IMR-90 (cell line): ENCODE results near the gene NLGN1. TPM values are rescaled to one million over a fixed set of nuclear protein-coding genes. Genes with fewer than 3 reads are reported as not detected.

Experiments
- ATAC-seq: fragments of 200-7000 bp; cut with Tn5 transposase; 2 replicates; pipeline ENCODE4 v1.9.1; 2020; ENCODE audit warnings: low read depth, mild to moderate bottlenecking, moderate library complexity
- BruUV-seq: library from RNA; stranded (reverse); fragments of 400-500 nt; replicated peaks from 2 replicates; lab custom pipeline; 2021; lab: Mats Ljungman, UMichigan
- CTCF ChIA-PET: fragments of 300-600 bp; formaldehyde crosslinking; extraction: SDS; loops from one replicate; lab custom pipeline; 2021; ENCODE audit warnings: antibody characterized with exemption; lab: Yijun Ruan, JAX
- POLR2A ChIA-PET: fragments of 300-600 bp; sonication (Branson Sonifier 250); formaldehyde crosslinking; loops from one replicate; lab custom pipeline; 2022; ENCODE audit warnings: antibody characterized with exemption; ENCODE audit not compliant: unreplicated experiment; lab: Charles Lee
- DNase-seq: peaks from one replicate; pipeline ENCODE4 v3.0.0; 2013
- H2AFZ ChIP-seq: replicated peaks from 2 replicates; pipeline ENCODE3; 2013; ENCODE audit warnings: low read length, mild to moderate bottlenecking; ENCODE audit not compliant: poor library complexity
- H2AK5ac ChIP-seq: 2 replicates; pipeline ENCODE4 v1.6.1; 2013; ENCODE audit warnings: low read depth, low read length, inconsistent platforms
- H2AK9ac ChIP-seq: replicated peaks from 2 replicates; pipeline ENCODE3; 2013; ENCODE audit warnings: mild to moderate bottlenecking, low read depth, low read length, moderate library complexity; ENCODE audit not compliant: poor library complexity
- H2BK120ac ChIP-seq: 2 replicates; pipeline ENCODE4 v1.6.1; 2013; ENCODE audit warnings: low read depth, low read length, inconsistent platforms
- H2BK15ac ChIP-seq: 3 replicates; pipeline ENCODE4 v1.6.1; 2013; ENCODE audit warnings: low read depth, low read length, inconsistent platforms
- H2BK20ac ChIP-seq: 2 replicates; pipeline ENCODE4 v1.6.1; 2013; ENCODE audit warnings: low read depth, mild to moderate bottlenecking, inconsistent platforms, low read length, moderate library complexity
- H2BK5ac ChIP-seq: 2 replicates; pipeline ENCODE4 v1.6.1; 2013; ENCODE audit warnings: mild to moderate bottlenecking, low read depth, low read length, inconsistent platforms; ENCODE audit not compliant: poor library complexity, severe bottlenecking
- H3K14ac ChIP-seq: replicated peaks from 2 replicates; pipeline ENCODE4 v1.6.1; 2013; ENCODE audit warnings: low read depth, low read length, inconsistent platforms
- H3K18ac ChIP-seq: 2 replicates; pipeline ENCODE4 v1.6.1; 2013; ENCODE audit warnings: low read depth, low read length, control low read depth
- H3K23ac ChIP-seq: 2 replicates; pipeline ENCODE4 v1.6.1; 2013; ENCODE audit warnings: low read depth, low read length, inconsistent platforms
- H3K27ac ChIP-seq: 2 replicates; pipeline ENCODE4 v1.5.1; 2013; ENCODE audit warnings: mild to moderate bottlenecking, control low read depth, low read length; ENCODE audit not compliant: insufficient read depth
- H3K27me3 ChIP-seq: 2 replicates; pipeline ENCODE4 v1.6.1; 2013; ENCODE audit warnings: low read length; ENCODE audit not compliant: control insufficient read depth, insufficient read depth
- H3K36me3 ChIP-seq: 2 replicates; pipeline ENCODE4 v1.6.1; 2013; ENCODE audit warnings: low read length, mixed read lengths; ENCODE audit not compliant: control insufficient read depth, insufficient read depth
- H3K4ac ChIP-seq: 2 replicates; pipeline ENCODE4 v1.6.1; 2013; ENCODE audit warnings: low read depth, low read length, inconsistent platforms
- H3K4me1 ChIP-seq: 2 replicates; pipeline ENCODE4 v1.6.1; 2013; ENCODE audit warnings: low read length, mixed read lengths; ENCODE audit not compliant: control insufficient read depth, insufficient read depth
- H3K4me2 ChIP-seq: 2 replicates; pipeline ENCODE4 v1.6.1; 2013; ENCODE audit warnings: low read depth, mild to moderate bottlenecking, control low read depth, low read length, moderate library complexity
- H3K4me3 ChIP-seq: 2 replicates; pipeline ENCODE4 v1.5.1; 2013; ENCODE audit warnings: low read depth, mild to moderate bottlenecking, control low read depth, low read length, moderate library complexity; ENCODE audit not compliant: insufficient read depth
- H3K56ac ChIP-seq: 2 replicates; pipeline ENCODE4 v1.6.1; 2013; ENCODE audit warnings: low read length, inconsistent platforms; ENCODE audit not compliant: insufficient read depth; ENCODE audit errors: extremely low read depth
- H3K79me1 ChIP-seq, 2 experiments: 2 replicates each; pipeline ENCODE4 v1.6.1; 2013; ENCODE audit warnings: low read length in 2 of 2, inconsistent platforms in 1 of 2, low read depth in 1 of 2
- H3K9ac ChIP-seq: 2 replicates; pipeline ENCODE4 v1.6.1; 2013; ENCODE audit warnings: low read depth, low read length, control low read depth
- H3K9me1 ChIP-seq: 2 replicates; pipeline ENCODE4 v1.6.1; 2013; ENCODE audit warnings: low read length, inconsistent platforms; ENCODE audit not compliant: insufficient read depth
- H3K9me3 ChIP-seq: 2 replicates; pipeline ENCODE4 v1.6.1; 2013; ENCODE audit warnings: low read length; ENCODE audit not compliant: control insufficient read depth, insufficient read depth
- H4K20me1 ChIP-seq: 2 replicates; pipeline ENCODE4 v1.6.1; 2013; ENCODE audit warnings: low read length, inconsistent platforms; ENCODE audit not compliant: insufficient read depth
- H4K5ac ChIP-seq: 2 replicates; pipeline ENCODE4 v1.6.1; 2013; ENCODE audit warnings: mild to moderate bottlenecking, low read depth, low read length, control low read depth
- H4K8ac ChIP-seq, 2 experiments: 2 replicates each; pipeline ENCODE4 v1.6.1; 2013; ENCODE audit warnings: low read depth in 2 of 2, low read length in 2 of 2, control low read depth in 1 of 2, inconsistent platforms in 1 of 2
- H4K91ac ChIP-seq: 2 replicates; pipeline ENCODE4 v1.6.1; 2013; ENCODE audit warnings: low read depth, low read length, inconsistent platforms; ENCODE audit not compliant: insufficient read depth
- CEBPB ChIP-seq: IDR thresholded peaks from 2 replicates; pipeline ENCODE4 v1.6.1; 2012; ENCODE audit warnings: low read depth, low read length, improper control_type of control experiment
- MAFK ChIP-seq: IDR thresholded peaks from 2 replicates; pipeline ENCODE4 v1.6.1; 2012; ENCODE audit warnings: low read depth, low read length, improper control_type of control experiment
- NFE2L2 ChIP-seq: fragments of 150-350 bp; IDR thresholded peaks from 2 replicates; pipeline ENCODE4 v1.6.1; 2016; ENCODE audit warnings: low read depth, mild to moderate bottlenecking, low read length
- RFX5 ChIP-seq: IDR thresholded peaks from 2 replicates; pipeline ENCODE4 v1.8.0; 2012; ENCODE audit warnings: low read depth, mild to moderate bottlenecking, low read length, moderate library complexity
- WGBS, 2 experiments: methylation state at CpG; one replicate each; pipeline versions ENCODE4 v1.1.5 to v1.1.7; 2013; ENCODE audit warnings: missing lambda C conversion rate in 2 of 2; ENCODE audit not compliant: insufficient read length in 1 of 2; ENCODE audit errors: extremely low coverage in 2 of 2; 5-methylcytosine and 5-hydroxymethylcytosine counted together
- dilution Hi-C: fragments of 300-500 bp; cut with HindIII; formaldehyde crosslinking; loops from one replicate; pipeline ENCODE4 v1.14.3; 2018; ENCODE audit warnings: low sequenced_read_pairs; ENCODE audit not compliant: unreplicated experiment
- in situ Hi-C: fragments of 300-500 bp; cut with MboI; formaldehyde crosslinking; loops from 3 replicates; pipeline ENCODE4 v1.14.3; 2019; ENCODE audit warnings: low sequenced_read_pairs, inconsistent platforms, mixed read lengths
- intact Hi-C: fragments of 100-400 bp; cut with micrococcal nuclease; formaldehyde crosslinking; loops from 2 replicates; pipeline ENCODE4 v1.10.0; 2022
- polyA plus RNA-seq, 3 experiments: library from polyadenylated mRNA; depleted of rRNA; stranded (reverse); fragments of >200 nt; gene quantifications; 2 replicates each; pipeline ENCODE4 v1.2.3, GENCODE V29; 2012; ENCODE audit warnings: low replicate concordance in 1 of 3
- total RNA-seq: library from RNA; depleted of rRNA; stranded (reverse); fragments of >200 nt; gene quantifications from 2 replicates; pipeline ENCODE4 v1.2.3, GENCODE V29; 2012

NLGN1 gene
- total and polyA plus RNA-seq, 2 of the 4 experiments (the other 2 are of a cell fraction) = 1.8 to 12.5 TPM

DNA sequence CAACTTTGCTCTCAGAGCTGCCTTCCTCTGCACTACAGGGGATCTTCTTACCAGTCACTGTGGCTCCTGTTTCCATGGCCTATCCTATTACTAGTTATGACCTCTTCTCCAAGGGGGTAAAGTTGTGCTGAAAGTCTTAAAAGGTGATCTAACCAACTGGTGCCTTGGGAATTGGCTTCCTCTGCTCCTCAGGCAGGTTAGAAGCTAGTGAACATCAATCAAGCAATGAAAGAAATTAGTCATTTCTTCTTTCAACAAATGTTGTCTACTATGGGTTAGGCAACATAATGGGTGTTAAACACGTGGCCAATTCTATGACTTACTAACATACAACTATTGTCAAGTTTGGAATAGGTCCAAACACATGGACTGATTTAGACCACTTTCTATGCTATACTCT is 890.2 kb downstream of the NLGN1 start:
- Histone ChIP-seq H4K20me1 (no peaks in the 10 kb centered on the region), H3K9me1 (no peaks in the 10 kb centered on the region), H3K9ac (no peak overlapping the region), H3K9me3 (no peaks in the 10 kb centered on the region), H3K23ac (no peak overlapping the region; the same call in 1 of the 2 replicates), H2BK15ac (no peak overlapping the region), H3K18ac (no peak overlapping the region), H3K27me3 (no peaks in the 10 kb centered on the region), H2AFZ (no peak overlapping the region), H4K91ac (no peak overlapping the region), H3K14ac (no peak overlapping the region), H3K4me2 (no peak overlapping the region), H3K4me1 (no peaks in the 10 kb centered on the region), H3K4me3 (no peak overlapping the region), H4K5ac (no peak overlapping the region), H3K79me1 (no peaks in the 10 kb centered on the region), H4K8ac (no peak overlapping the region), H3K27ac (no peak overlapping the region), H2BK120ac (no peak overlapping the region), H2AK9ac (no peak overlapping the region), H3K36me3 (no peaks in the 10 kb centered on the region), H3K56ac (no peak overlapping the region), H2BK5ac (no peak overlapping the region), H2BK20ac (no peak overlapping the region), H2AK5ac (no peak overlapping the region), H3K4ac (no peak overlapping the region)
- in situ Hi-C loops = no loop called here
- dilution Hi-C loops = no loop called here
- BruUV-seq = no TSS peak
- ChIA-PET CTCF (no interaction called here), POLR2A (no interaction called here)
- DNase-seq (no peak), ATAC-seq (no peak)
- TF ChIP-seq CEBPB (no peak), RFX5 (no peak), MAFK (no peak), NFE2L2 (no peak)
- intact Hi-C loops = no loop called here
- WGBS, 2 experiments = no CpG with 5 or more reads among the region's 1 CpG
